RPMI7951 (cell line): ENCODE results near the gene CCDC107. TPM values are rescaled to one million over a fixed set of nuclear protein-coding genes. Genes with fewer than 3 reads are reported as not detected.
A peak's percentile ranks its signal among the peaks of the same experiment; 100 is the strongest.
"Not testable (repeated sequence)": the region's sequence is repeated elsewhere in the genome, so short reads cannot be mapped to it uniquely, and the experiment has no call there.

Experiments used
- DNase-seq: peaks from one replicate; pipeline ENCODE4 v3.0.0-alpha.2; 2012; ENCODE audit warnings: low read depth
- total RNA-seq: library from RNA; depleted of rRNA; stranded (reverse); fragments of >200 nt; shearing (Covaris generic); gene quantifications from 2 replicates; pipeline ENCODE4 v1.2.3, GENCODE V29; 2014; rRNA removed

Gene CCDC107
- total RNA-seq, result 18.1 and 32.5 TPM in 2 replicates

- peak; percentile 83 for DNase-seq
Measured at GRCh38 chr9:35658137-35658967, at the start of gene CCDC107. TSS of gene CCDC107 (plus strand) at chr9:35658292. CDS start at chr9:35658380, 88 bp downstream.

- DNase-seq, result no peak
Measured at GRCh38 chr9:35609001-35609819, 48.9 kb upstream of the CCDC107 start.

DNA sequence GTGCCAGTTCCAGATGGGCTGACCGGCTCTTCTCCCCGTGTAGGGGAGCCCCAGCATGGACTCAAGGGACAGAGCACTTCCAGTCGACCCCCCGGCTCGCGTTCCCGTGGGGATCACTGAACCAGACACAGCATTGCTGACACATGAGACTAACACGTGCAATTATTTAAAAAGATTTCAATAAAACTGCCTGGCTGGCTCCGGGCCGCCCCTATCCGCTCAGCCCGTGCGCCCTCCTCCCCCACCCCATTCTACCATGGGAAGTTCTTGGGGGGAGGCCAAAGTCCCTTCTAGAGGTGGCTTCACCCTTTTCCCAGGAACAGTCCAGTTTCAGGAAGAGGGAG lies 48.3 kb upstream of the CCDC107 start:
- no peak for DNase-seq

DNA sequence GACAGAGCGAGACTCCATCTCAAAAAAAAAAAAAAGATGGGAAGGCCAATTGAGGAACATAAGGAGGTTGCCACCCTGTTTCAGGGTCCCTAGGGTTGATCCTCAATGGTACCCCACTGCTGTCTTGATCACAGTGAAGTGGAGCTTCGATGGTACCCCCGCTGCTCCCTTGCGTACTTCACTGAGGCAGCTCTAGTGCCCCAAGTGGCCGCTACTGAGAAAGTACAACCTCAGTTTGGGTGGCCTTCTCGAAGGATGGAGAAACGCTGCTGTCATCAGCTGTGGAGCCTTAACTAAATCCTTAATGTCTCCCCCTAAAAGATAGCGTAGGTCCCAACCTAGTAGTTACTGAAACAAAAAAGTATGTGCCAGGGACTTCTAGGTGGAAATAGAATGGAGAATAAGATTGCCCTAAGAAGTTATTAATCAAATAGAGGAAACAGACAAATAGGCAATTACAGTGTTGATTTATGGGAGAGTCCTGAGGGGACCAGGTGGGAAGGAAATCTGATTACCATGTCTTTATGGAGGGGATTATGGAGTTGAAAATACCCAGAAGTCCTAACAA lies 46.8 kb upstream of the CCDC107 start:
- peak; percentile 35 for DNase-seq

DNA sequence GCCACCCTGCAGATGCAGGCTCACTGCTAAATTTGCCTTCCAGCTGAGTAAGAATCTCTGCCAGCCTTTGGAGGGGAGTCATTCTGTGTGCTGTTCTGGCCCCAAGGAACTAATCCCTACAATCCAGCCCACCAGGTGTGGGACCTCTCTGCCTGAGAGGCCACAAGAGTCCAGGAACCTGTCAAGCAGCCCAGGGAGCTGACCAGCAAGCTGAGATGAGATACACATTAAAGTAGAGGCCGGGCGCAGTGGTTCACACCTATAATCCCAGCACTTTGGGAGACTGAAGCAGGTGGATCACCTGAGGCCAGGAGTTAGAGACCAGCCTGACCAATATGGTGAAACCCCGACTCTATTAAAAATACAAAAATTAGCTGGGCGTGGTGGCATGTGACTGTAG lies 46.0 kb upstream of the CCDC107 start:
- DNase-seq, result not testable (repeated sequence)

GRCh38 chr9:35612843-35613242 lies 45.2 kb upstream of the CCDC107 start:
- no peak for DNase-seq

GRCh38 chr9:35615981-35616680 lies 42.0 kb upstream of the CCDC107 start:
- no peak for DNase-seq

GRCh38 chr9:35616681-35617459 lies 41.2 kb upstream of the CCDC107 start:
- peak; percentile 44 for DNase-seq

DNA sequence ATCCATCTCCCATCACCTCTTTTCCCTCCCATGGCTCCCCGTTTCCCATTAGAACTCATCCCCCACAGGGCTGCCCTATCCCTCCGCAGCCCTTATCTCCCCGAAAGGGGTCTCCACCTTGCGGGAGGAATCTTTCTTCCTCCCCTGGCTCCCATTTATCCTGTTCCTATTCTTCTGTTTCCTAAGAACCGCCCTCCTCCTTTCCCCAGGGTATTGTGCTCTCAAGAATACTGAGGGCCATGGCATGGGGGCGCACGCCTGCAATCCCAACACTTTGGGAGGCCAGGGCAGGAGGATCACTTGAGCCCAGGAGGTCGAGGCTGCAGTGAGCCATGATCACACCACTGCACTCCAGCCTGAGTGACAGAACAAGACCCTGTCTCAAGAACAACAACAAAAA lies 40.5 kb upstream of the CCDC107 start:
- DNase-seq, result no peak

GRCh38 chr9:35618325-35618727 lies 39.8 kb upstream of the CCDC107 start, which contains the start of gene CD72:
TSS of gene CD72 (minus strand) at chr9:35618413. CDS start at chr9:35618303, 110 bp downstream.
- DNase-seq, result no peak

DNA sequence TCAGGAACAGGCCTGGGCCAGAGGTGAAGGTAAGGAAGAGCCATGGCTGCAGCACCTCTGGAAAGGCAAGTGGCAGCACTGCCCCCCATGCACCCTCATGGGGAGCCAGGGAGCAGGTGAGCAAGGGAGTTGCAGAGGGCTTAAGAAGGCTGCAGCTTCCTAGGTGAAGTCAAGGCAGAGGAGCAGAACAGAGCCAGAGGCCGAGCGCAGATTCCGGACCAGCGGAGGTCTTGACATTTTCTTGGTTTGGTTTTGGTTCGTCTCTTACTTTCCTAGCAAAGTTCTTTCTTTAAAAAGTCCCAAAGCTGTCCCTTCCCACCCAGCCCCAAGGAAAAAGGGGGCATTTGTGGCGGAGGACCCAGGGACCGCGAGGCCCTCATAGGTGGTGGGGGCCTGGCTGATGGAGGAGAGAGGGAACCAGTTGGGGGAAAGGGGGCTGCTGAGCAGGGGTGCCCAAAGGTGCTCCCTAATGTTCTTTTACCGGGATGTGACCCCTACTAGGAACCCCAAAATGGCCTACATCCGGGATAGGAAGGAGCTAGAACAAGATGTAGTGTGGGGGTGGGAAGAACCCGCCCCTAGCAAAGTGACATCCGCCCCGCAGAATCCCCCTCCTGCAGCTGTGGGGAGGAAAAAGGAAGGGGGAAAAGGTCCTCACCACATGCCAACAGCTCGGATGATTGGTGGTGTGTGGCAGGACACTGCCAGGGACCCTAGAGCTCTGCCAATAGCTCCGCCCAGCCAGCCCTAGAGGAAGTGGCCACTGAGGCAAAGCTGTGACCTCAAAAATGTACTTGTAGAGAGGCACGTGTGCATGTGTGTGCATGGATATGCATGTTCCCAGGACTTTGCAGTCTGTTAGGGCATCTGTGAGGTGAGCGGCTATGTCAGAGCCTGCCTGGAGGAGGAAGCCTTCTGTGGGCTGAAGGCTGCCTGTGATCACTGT lies 39.0 kb upstream of the CCDC107 start:
- no peak for DNase-seq

- DNase-seq, result no peak
Measured at GRCh38 chr9:35619800-35620158, 38.3 kb upstream of the CCDC107 start.

- no peak for DNase-seq
Measured at GRCh38 chr9:35627575-35627974, 30.5 kb upstream of the CCDC107 start.

DNA sequence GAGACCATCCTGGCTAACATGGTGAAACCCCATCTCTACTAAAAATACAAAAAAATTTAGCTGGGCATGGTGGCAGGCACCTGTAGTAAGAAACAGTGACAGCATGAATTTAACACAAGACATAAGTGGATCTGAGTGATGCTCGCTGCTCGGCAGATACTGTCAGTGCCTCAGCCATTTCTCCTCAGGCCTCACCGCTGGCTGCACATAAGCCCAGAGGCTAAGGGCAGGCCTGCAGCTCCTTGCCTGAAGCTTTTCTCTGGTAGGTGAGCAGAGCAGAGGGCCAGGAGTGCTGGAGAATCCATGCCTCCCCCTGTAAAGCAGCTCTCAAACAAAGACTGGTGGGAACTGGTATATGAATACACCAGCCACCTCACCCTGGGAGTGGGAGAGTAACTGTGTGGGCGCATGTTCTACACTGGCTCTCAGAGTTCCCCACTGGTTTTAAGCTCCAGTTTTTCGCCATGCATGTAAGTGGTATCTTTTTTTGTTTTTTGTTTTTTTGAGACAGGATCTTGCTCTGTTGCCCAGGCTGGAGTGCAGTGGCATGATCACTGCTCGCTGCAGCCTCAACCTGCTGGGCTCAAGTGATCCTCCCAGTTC lies 29.6 kb upstream of the CCDC107 start:
- no peak for DNase-seq

GRCh38 chr9:35629597-35629996 lies 28.5 kb upstream of the CCDC107 start:
- no peak for DNase-seq

DNA sequence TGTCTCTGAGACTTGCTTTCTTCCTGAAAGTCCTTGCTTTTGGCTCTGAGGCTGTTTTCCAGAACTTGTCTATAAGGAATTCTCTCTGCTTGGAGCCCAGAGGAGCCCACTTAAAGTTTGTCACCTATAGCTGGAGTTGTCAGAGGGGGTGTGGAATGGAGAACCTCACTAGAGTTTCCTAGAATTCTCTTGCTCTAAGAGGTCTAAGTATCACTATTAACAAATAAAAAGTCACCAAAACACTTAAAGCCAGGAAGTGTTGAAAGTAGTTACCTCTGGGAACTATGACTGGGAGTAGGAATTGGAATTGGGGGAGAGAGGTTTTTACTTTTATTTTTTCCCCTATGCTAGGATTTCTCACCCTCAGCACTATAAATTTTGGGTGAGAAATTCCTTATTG lies 22.4 kb upstream of the CCDC107 start:
- no peak for DNase-seq

- DNase-seq, result no peak
Measured at GRCh38 chr9:35636135-35636876, 21.8 kb upstream of the CCDC107 start.

DNA sequence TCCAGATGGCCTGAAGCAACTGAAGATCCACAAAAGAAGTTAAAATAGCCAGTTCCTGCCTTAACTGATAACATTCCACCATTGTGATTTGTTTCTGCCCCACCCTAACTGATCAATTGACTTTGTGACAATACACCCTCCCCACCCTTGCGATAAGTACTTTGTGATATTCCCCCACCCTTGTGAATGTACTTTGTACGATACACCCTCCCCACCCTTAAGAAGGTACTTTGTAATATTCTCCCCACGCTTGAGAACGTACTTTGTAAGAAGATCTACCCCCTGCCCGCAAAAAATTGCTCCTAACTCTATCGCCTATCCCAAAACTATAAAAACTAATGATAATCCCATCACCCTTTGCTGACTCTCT lies 21.2 kb upstream of the CCDC107 start:
- not testable (repeated sequence) for DNase-seq

DNA sequence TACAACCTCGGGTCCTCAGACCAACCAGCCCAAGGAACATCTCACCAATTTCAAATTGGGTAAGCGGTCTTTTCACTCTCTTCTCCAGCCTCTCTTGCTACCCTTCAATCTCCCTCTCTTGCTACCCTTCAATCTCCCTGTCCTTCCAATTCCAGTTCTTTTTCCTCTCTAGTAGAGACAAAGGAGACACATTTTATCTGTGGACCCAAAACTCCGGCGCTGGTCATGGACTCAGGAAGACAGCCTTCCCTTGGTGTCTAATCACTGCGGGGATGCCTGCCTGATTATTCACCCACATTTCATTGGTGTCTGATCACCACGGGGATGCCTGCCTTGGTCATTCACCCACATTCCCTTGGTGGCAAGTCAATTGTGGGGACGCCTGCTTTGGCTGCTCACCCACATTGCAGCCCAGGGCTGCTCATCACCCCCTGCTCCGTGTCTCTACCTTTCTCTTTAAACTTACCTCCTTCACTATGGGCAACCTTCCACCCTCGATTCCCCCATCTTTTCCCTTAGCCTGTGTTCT lies 20.6 kb upstream of the CCDC107 start:
- DNase-seq, result not testable (repeated sequence)
